Thyroid gland (tissue), 4 donors: Measurements from ENCODE around the gene TAB3.

Experiments used
- CTCF ChIP-seq, 6 experiments: fragments of 200-600 bp in 3 of 6; fragments of 450-650 bp in 3 of 6; sonication (generic) in 3 of 6; IDR thresholded peaks; one replicate each; pipeline ENCODE4 v1.5.1; 2016 to 2019; ENCODE audit warnings: antibody characterized with exemption in 6 of 6, mild to moderate bottlenecking in 2 of 6, inconsistent platforms in 1 of 6, moderate library complexity in 1 of 6
- POLR2A ChIP-seq, 2 donors: fragments of 450-650 bp; IDR thresholded peaks; one replicate each; pipeline ENCODE4 v1.6.1; 2017; ENCODE audit warnings: antibody characterized with exemption in 2 of 2, mild to moderate bottlenecking in 2 of 2, moderate library complexity in 1 of 2

GRCh38 chrX:30804462-30804861 is 84.6 kb downstream of the TAB3 start:
- TF ChIP-seq CTCF (IDR thresholded peaks at IDR 0.05) (no peak), POLR2A (IDR thresholded peaks at IDR 0.05) (no peak)
